A549 (cell line): ENCODE data around the gene UNC5B. TPM values are rescaled to one million over a fixed set of nuclear protein-coding genes. Genes with fewer than 3 reads are reported as not detected.

Source experiments
- ATAC-seq, 2 experiments: fragments of 200-7000 bp in 1 of 2; fragments of >200 bp in 1 of 2; cut with Nextera tagmentation in 1 of 2; cut with Tn5 transposase in 1 of 2; 3 replicates each; pipeline versions ENCODE4 v1.8.0 to v1.9.1; 2018 to 2020; ENCODE audit warnings: mild to moderate bottlenecking in 1 of 2, moderate library complexity in 1 of 2
- CTCF ChIA-PET: fragments of 300-600 bp; sonication (Branson Sonifier 250); formaldehyde crosslinking; extraction: SDS; loops from one replicate; lab custom pipeline; 2021; ENCODE audit warnings: antibody characterized with exemption, inconsistent platforms; lab: Yijun Ruan, JAX
- POLR2A ChIA-PET: fragments of 350-600 bp; formaldehyde crosslinking; extraction: SDS; loops from one replicate; lab custom pipeline; 2021; ENCODE audit warnings: antibody characterized with exemption, inconsistent platforms; lab: Yijun Ruan, JAX
- DNase-seq, 2 experiments: peaks; one replicate each; pipeline versions ENCODE4 v3.0.0 to v3.0.0-alpha.2; 2011 to 2016; ENCODE audit warnings: low read depth in 1 of 2, low spot score in 1 of 2
- FAIRE-seq: peaks from 2 replicates; lab custom pipeline; 2011; peaks lifted over from hg19 to GRCh38; lab: Jason Lieb, UNC
- H3K27ac ChIP-seq, 2 experiments: fragments of >200 bp; sonication (Bioruptor Twin); formaldehyde crosslinking; 3 replicates each; pipeline ENCODE4 v1.5.1; 2016 to 2017
- H3K4me1 ChIP-seq: fragments of >200 bp; sonication (Bioruptor Twin); formaldehyde crosslinking; 3 replicates; pipeline ENCODE4 v1.6.1; 2016
- H3K4me2 ChIP-seq: fragments of >200 bp; sonication (Bioruptor Twin); formaldehyde crosslinking; 3 replicates; pipeline ENCODE4 v1.6.1; 2016
- H3K4me3 ChIP-seq: fragments of >200 bp; sonication (Bioruptor Twin); formaldehyde crosslinking; 3 replicates; pipeline ENCODE4 v1.5.1; 2016
- H3K9me3 ChIP-seq: fragments of >200 bp; sonication (Bioruptor Twin); formaldehyde crosslinking; 3 replicates; pipeline ENCODE4 v1.6.1; 2016
- CBX8 ChIP-seq: fragments of 200-600 bp; sonication (generic); IDR thresholded peaks from 2 replicates; pipeline ENCODE4 v1.6.1; 2016
- CEBPB ChIP-seq, 2 experiments: fragments of >200 bp in 1 of 2; sonication (Bioruptor Twin) in 1 of 2; formaldehyde crosslinking in 1 of 2; IDR thresholded peaks; 2 replicates each; pipeline ENCODE4 v1.6.1; 2012 to 2016
- CHD4 ChIP-seq: fragments of 200-600 bp; sonication (generic); IDR thresholded peaks from 2 replicates; pipeline ENCODE4 v1.6.1; 2016; ENCODE audit warnings: antibody characterized with exemption, mild to moderate bottlenecking, borderline replicate concordance
- EHMT2 ChIP-seq: fragments of 200-600 bp; sonication (generic); IDR thresholded peaks from 2 replicates; pipeline ENCODE4 v1.6.1; 2016; ENCODE audit warnings: antibody characterized with exemption, low read depth, mild to moderate bottlenecking, moderate library complexity
- ELK1 ChIP-seq: fragments of 150-350 bp; IDR thresholded peaks from 2 replicates; pipeline ENCODE4 v1.6.1; 2014; ENCODE audit warnings: low read depth, mild to moderate bottlenecking, low read length
- EP300 ChIP-seq, 2 experiments: fragments of >200 bp; sonication (Bioruptor Twin); formaldehyde crosslinking; IDR thresholded peaks; 2 replicates in 1 of 2; 3 replicates in 1 of 2; pipeline ENCODE4 v1.6.1; 2016 to 2017
- FOSL2 ChIP-seq, 2 experiments: fragments of 450-650 bp in 1 of 2; fragments of >200 bp in 1 of 2; sonication (Bioruptor Twin) in 1 of 2; formaldehyde crosslinking; IDR thresholded peaks; 2 replicates each; pipeline versions ENCODE4 v1.5.0 to v1.6.1; 2016 to 2020; ENCODE audit warnings: mild to moderate bottlenecking in 1 of 2, moderate library complexity in 1 of 2
- GATA3 ChIP-seq: IDR thresholded peaks from 2 replicates; pipeline ENCODE4 v1.6.1; 2012; ENCODE audit warnings: borderline replicate concordance
- HDAC2 ChIP-seq: fragments of 200-600 bp; sonication (generic); IDR thresholded peaks from 2 replicates; pipeline ENCODE4 v1.6.1; 2016
- JUN ChIP-seq, 2 experiments: fragments of >200 bp; sonication (Bioruptor Twin); formaldehyde crosslinking; IDR thresholded peaks; 2 replicates in 1 of 2; 3 replicates in 1 of 2; pipeline ENCODE4 v1.6.1; 2016 to 2017
- KDM1A ChIP-seq: fragments of 200-600 bp; sonication (generic); IDR thresholded peaks from 2 replicates; pipeline ENCODE4 v1.6.1; 2016; ENCODE audit warnings: low read depth, mild to moderate bottlenecking
- KDM5A ChIP-seq: fragments of 200-600 bp; sonication (generic); IDR thresholded peaks from 2 replicates; pipeline ENCODE4 v1.6.1; 2016; ENCODE audit warnings: antibody characterized with exemption, mild to moderate bottlenecking
- NPAS2 ChIP-seq: fragments of 250-450 bp; sonication (Bioruptor Pico); IDR thresholded peaks from 2 replicates; pipeline ENCODE4 v1.8.0; 2022; ENCODE audit warnings: mild to moderate bottlenecking, moderate library complexity, borderline replicate concordance
- NR3C1 ChIP-seq: fragments of >200 bp; sonication (Bioruptor Twin); formaldehyde crosslinking; IDR thresholded peaks from 3 replicates; pipeline ENCODE4 v1.6.1; 2017
- RARB ChIP-seq: fragments of 250-450 bp; sonication (Bioruptor Pico); IDR thresholded peaks from 2 replicates; pipeline ENCODE4 v1.8.0; 2021; ENCODE audit warnings: mild to moderate bottlenecking, moderate library complexity
- RCOR1 ChIP-seq: fragments of 150-350 bp; IDR thresholded peaks from 2 replicates; pipeline ENCODE4 v1.6.1; 2014; ENCODE audit warnings: antibody characterized with exemption, low read length, low read depth
- RFX5 ChIP-seq: fragments of 450-650 bp; IDR thresholded peaks from 2 replicates; pipeline ENCODE4 v1.7.1; 2014; ENCODE audit warnings: antibody characterized with exemption, mild to moderate bottlenecking, moderate library complexity
- SREBF2 ChIP-seq: fragments of 450-650 bp; IDR thresholded peaks from 2 replicates; pipeline ENCODE4 v1.6.1; 2014; ENCODE audit warnings: mild to moderate bottlenecking, moderate library complexity
- ZC3H11A ChIP-seq: fragments of 450-650 bp; IDR thresholded peaks from 2 replicates; pipeline ENCODE4 v1.6.1; 2014; ENCODE audit warnings: antibody characterized with exemption, mild to moderate bottlenecking
- ZFP36 ChIP-seq: fragments of 450-650 bp; IDR thresholded peaks from 2 replicates; pipeline ENCODE4 v1.6.1; 2014; ENCODE audit warnings: borderline replicate concordance; ENCODE audit not compliant: partially characterized antibody
- ZNF302 ChIP-seq: fragments of 250-450 bp; sonication (Bioruptor Pico); IDR thresholded peaks from 2 replicates; pipeline ENCODE4 v1.9.0; 2021; ENCODE audit warnings: inconsistent platforms, mild to moderate bottlenecking, moderate library complexity
- WGBS: methylation state at CpG from one replicate; pipeline ENCODE4 v1.1.6; 2017; ENCODE audit errors: missing lambda C conversion rate; 5-methylcytosine and 5-hydroxymethylcytosine counted together
- polyA plus RNA-seq, 4 experiments: library from polyadenylated mRNA; depleted of rRNA in 3 of 4; stranded (reverse); fragments of >200 nt; fragmentation: RNase III in 1 of 4; extraction: RNeasy Plus Mini Kit Qiagen cat#74134 plus additional on column Dnase treatment in 1 of 4; gene quantifications; 2 replicates in 3 of 4; 3 replicates in 1 of 4; pipeline ENCODE4 v1.2.3, GENCODE V29; 2011 to 2017
- TF ChIP-seq, protein P1 (sequence below): fragments of 450-650 bp; IDR thresholded peaks from 2 replicates; pipeline ENCODE4 v1.6.1; 2014; ENCODE audit warnings: antibody characterized with exemption
- TF ChIP-seq, protein P2 (sequence below): IDR thresholded peaks from 2 replicates; pipeline ENCODE4 v1.6.1; 2012

UNC5B gene
- polyA plus RNA-seq, 2 of the 4 experiments (the other 2 are of a cell fraction): 0.14 to 1.0 TPM

DNA sequence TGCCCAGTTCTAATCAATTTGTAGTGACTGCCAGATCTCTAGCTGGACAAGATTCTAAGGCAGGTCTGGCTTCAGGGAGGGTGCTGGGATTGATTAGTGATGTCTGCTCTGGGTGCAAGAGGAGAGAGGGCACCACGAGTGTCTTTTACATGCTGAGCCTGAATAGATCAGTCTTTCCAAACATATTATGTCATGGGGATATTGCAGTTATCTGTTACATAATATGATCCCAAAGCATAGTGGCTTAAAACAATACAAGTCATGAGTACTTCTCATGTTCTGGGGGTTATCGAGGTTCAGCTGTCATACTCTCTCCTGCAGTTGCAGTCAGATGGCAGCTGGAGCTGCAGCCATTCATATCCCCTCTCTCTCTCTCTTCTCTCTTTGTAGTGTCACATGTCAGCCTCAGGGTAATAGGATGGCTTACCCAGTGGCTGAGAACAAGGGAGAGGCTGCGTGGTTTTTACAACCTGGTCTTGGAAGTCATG lies 132.7 kb downstream of the UNC5B start:
- Histone ChIP-seq H3K27ac (peak overlapping the region; percentile 20 to 92; a peak in 3 of 6 replicates), H3K4me3 (no peak overlapping the region), H3K4me1 (peaks cover 79% of the 10 kb centered on the region), H3K4me2 (no peak overlapping the region), H3K9me3 (no peaks in the 10 kb centered on the region)
- ChIA-PET POLR2A (no interaction called here), CTCF (interaction anchor here (1.1 to 3.9 kb wide), 8 partner anchors 10 to 264 kb away, joined by 3 to 26 read pairs (median 4); partner anchors contain the start of gene SLC29A3)
- no peak for TF ChIP-seq RFX5
- no peak for TF ChIP-seq KDM1A
- no peak for TF ChIP-seq RCOR1
- TF ChIP-seq JUN (IDR thresholded peaks at IDR 0.05): no peak
- no peak for TF ChIP-seq ZC3H11A
- no peak for TF ChIP-seq CHD4
- no peak for TF ChIP-seq ELK1
- no peak for TF ChIP-seq ZNF302 (CRISPR knock-in tag)
- no peak for TF ChIP-seq HDAC2
- TF ChIP-seq, all 56 proteins: peak for 0
- DNase-seq (no peak), ATAC-seq (no peak), FAIRE-seq (no peak)
- WGBS: 73% methylated on average over 3 of the region's 3 CpGs

DNA sequence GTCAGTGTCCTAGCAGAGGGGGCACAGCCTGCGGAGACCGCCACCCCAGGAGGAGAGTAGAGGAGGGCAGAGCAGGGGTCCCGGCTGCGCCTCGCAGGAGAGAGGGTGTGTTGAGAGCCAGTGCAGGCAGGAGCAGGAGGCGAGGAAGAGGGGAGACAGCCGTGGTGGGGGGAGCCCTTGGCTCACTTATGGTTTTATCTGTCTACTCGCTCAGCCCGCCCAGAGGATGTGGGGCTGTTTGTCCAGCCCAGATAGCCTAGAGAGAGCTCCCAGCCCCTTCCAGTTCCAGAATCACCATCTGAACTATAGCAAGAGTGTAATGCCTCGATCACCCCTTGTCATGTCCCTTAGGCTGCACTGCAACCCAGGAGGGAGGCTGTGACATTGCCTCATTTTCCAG lies 133.3 kb downstream of the UNC5B start:
- ChIA-PET CTCF (interaction anchor here (0.8 to 3.9 kb wide), 7 partner anchors 13 to 38 kb away, joined by 3 to 26 read pairs (median 4); partner anchors contain the start of gene SLC29A3), POLR2A (no interaction called here)
- no peak for FAIRE-seq
- 80% methylated on average over 10 of the region's 10 CpGs for WGBS
- no peak for DNase-seq
- H3K4me1 ChIP-seq: peaks cover 73% of the 10 kb centered on the region
- no peak overlapping the region for H3K4me3 ChIP-seq
- H3K4me2 ChIP-seq: no peak overlapping the region
- TF ChIP-seq NR3C1 (no peak), EP300 (IDR thresholded peaks at IDR 0.05) (no peak), CEBPB (IDR thresholded peaks at IDR 0.05) (no peak), RARB (CRISPR knock-in tag) (no peak), ZNF302 (CRISPR knock-in tag) (no peak), GATA3 (no peak), ZC3H11A (no peak), SREBF2 (no peak), ZFP36 (no peak), FOSL2 (IDR thresholded peaks at IDR 0.05) (no peak), FOSL2 (CRISPR knock-in tag; IDR thresholded peaks at IDR 0.05) (no peak), HDAC2 (no peak), CBX8 (no peak), EHMT2 (no peak), NPAS2 (no peak), KDM5A (no peak)
- TF ChIP-seq, protein P1, sequence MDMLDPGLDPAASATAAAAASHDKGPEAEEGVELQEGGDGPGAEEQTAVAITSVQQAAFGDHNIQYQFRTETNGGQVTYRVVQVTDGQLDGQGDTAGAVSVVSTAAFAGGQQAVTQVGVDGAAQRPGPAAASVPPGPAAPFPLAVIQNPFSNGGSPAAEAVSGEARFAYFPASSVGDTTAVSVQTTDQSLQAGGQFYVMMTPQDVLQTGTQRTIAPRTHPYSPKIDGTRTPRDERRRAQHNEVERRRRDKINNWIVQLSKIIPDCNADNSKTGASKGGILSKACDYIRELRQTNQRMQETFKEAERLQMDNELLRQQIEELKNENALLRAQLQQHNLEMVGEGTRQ: no peak
- TF ChIP-seq, protein P2, sequence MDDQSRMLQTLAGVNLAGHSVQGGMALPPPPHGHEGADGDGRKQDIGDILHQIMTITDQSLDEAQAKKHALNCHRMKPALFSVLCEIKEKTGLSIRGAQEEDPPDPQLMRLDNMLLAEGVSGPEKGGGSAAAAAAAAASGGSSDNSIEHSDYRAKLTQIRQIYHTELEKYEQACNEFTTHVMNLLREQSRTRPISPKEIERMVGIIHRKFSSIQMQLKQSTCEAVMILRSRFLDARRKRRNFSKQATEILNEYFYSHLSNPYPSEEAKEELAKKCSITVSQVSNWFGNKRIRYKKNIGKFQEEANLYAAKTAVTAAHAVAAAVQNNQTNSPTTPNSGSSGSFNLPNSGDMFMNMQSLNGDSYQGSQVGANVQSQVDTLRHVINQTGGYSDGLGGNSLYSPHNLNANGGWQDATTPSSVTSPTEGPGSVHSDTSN: no peak
- no peak for ATAC-seq
- H3K9me3 ChIP-seq: no peaks in the 10 kb centered on the region
- H3K27ac ChIP-seq: peak overlapping the region; percentile 20 to 22; a peak in 2 of 6 replicates
